MM.1S (cell line): ENCODE data around the gene VSTM2L.

Experiments used
- DNase-seq: peaks from one replicate; pipeline ENCODE4 v3.0.0-alpha.2; 2015
- H2AFZ ChIP-seq: fragments of 300-600 bp; sonication (generic); 2 replicates; pipeline ENCODE4 v1.6.0; 2016; ENCODE audit warnings: antibody characterized with exemption, low read length
- H3F3A ChIP-seq: fragments of 300-600 bp; sonication (generic); 2 replicates; pipeline ENCODE4 v1.6.1; 2016; ENCODE audit warnings: mild to moderate bottlenecking, antibody characterized with exemption, low read length, moderate library complexity, mixed read lengths; ENCODE audit not compliant: insufficient read depth
- H3K27ac ChIP-seq: fragments of 300-600 bp; sonication (generic); 2 replicates; pipeline ENCODE4 v1.5.1; 2016; ENCODE audit warnings: mild to moderate bottlenecking, low read length
- H3K27me3 ChIP-seq: fragments of 300-600 bp; sonication (generic); replicated peaks from 2 replicates; pipeline ENCODE4 v1.6.0; 2016; ENCODE audit warnings: low read length; ENCODE audit not compliant: insufficient read depth
- H3K36me3 ChIP-seq: fragments of 300-600 bp; sonication (generic); replicated peaks from 2 replicates; pipeline ENCODE4 v1.6.1; 2016; ENCODE audit warnings: mild to moderate bottlenecking, low read length, mixed read lengths; ENCODE audit not compliant: insufficient read depth
- H3K4me1 ChIP-seq: fragments of 300-600 bp; sonication (generic); 2 replicates; pipeline ENCODE4 v1.6.1; 2016; ENCODE audit warnings: low read length, mixed read lengths
- H3K4me2 ChIP-seq: fragments of 300-600 bp; sonication (generic); 2 replicates; pipeline ENCODE4 v1.6.0; 2016; ENCODE audit warnings: low read depth, low read length
- H3K4me3 ChIP-seq: fragments of 300-600 bp; sonication (generic); 2 replicates; pipeline ENCODE4 v1.5.1; 2016; ENCODE audit warnings: low read length, mixed read lengths
- H3K79me2 ChIP-seq: fragments of 300-600 bp; sonication (generic); 2 replicates; pipeline ENCODE4 v1.6.1; 2016; ENCODE audit warnings: mixed run types, low read length, mixed read lengths
- H3K9ac ChIP-seq: fragments of 300-600 bp; sonication (generic); 2 replicates; pipeline ENCODE4 v1.6.1; 2016; ENCODE audit warnings: low read length, mixed read lengths
- H3K9me2 ChIP-seq: fragments of 300-600 bp; sonication (generic); replicated peaks from 2 replicates; pipeline ENCODE4 v1.6.1; 2016; ENCODE audit warnings: mild to moderate bottlenecking, low read length, mixed read lengths; ENCODE audit not compliant: insufficient read depth
- H3K9me3 ChIP-seq: fragments of 300-600 bp; sonication (generic); replicated peaks from 2 replicates; pipeline ENCODE4 v1.6.1; 2016; ENCODE audit warnings: mild to moderate bottlenecking, low read length, mixed read lengths; ENCODE audit not compliant: insufficient read depth
- H4K20me1 ChIP-seq: fragments of 300-600 bp; sonication (generic); 2 replicates; pipeline ENCODE4 v1.6.1; 2016; ENCODE audit warnings: mild to moderate bottlenecking, low read length, moderate library complexity, mixed read lengths; ENCODE audit not compliant: insufficient read depth
- CTCF ChIP-seq: fragments of 300-600 bp; sonication (generic); IDR thresholded peaks from 2 replicates; pipeline ENCODE4 v1.5.1; 2016; ENCODE audit warnings: antibody characterized with exemption, low read length, mixed read lengths
- EZH2 ChIP-seq: fragments of 300-600 bp; sonication (generic); optimal IDR thresholded peaks from 2 replicates; pipeline ENCODE3; 2017; ENCODE audit warnings: low read depth, mild to moderate bottlenecking, antibody characterized with exemption, low read length, mixed read lengths
- EZH2phosphoT487 ChIP-seq: fragments of 300-600 bp; sonication (generic); IDR thresholded peaks from 2 replicates; pipeline ENCODE4 v1.6.1; 2018; ENCODE audit warnings: antibody characterized with exemption, low read length

VSTM2L gene

GRCh38 chr20:37954626-37955025 is 51.7 kb downstream of the VSTM2L start:
- no peak for DNase-seq
- Histone ChIP-seq H2AFZ (no peak overlapping the region), H3K9me2 (no peaks in the 10 kb centered on the region), H3K4me1 (no peaks in the 10 kb centered on the region), H3K36me3 (no peaks in the 10 kb centered on the region), H3K27ac (no peak overlapping the region), H3K4me3 (no peak overlapping the region), H3K79me2 (no peaks in the 10 kb centered on the region), H3K9ac (no peak overlapping the region), H3K4me2 (no peak overlapping the region), H3K27me3 (no peaks in the 10 kb centered on the region), H4K20me1 (no peaks in the 10 kb centered on the region), H3K9me3 (no peaks in the 10 kb centered on the region), H3F3A (no peaks in the 10 kb centered on the region)
- TF ChIP-seq EZH2phosphoT487 (no peak), EZH2 (no peak), CTCF (no peak)

- DNase-seq = no peak
- Histone ChIP-seq H4K20me1 (no peaks in the 10 kb centered on the region), H3K4me2 (no peak overlapping the region), H3K27ac (no peak overlapping the region), H3K36me3 (no peaks in the 10 kb centered on the region), H3K79me2 (no peaks in the 10 kb centered on the region), H3K9ac (no peak overlapping the region), H3K27me3 (no peaks in the 10 kb centered on the region), H2AFZ (no peak overlapping the region), H3K9me3 (no peaks in the 10 kb centered on the region), H3F3A (no peaks in the 10 kb centered on the region), H3K9me2 (no peaks in the 10 kb centered on the region), H3K4me3 (no peak overlapping the region), H3K4me1 (no peaks in the 10 kb centered on the region)
- TF ChIP-seq EZH2phosphoT487 (no peak), EZH2 (no peak), CTCF (no peak)
Observed at GRCh38 chr20:37955511-37955910, 52.6 kb downstream of the VSTM2L start.

- H3F3A ChIP-seq = no peaks in the 10 kb centered on the region
- no peak overlapping the region for H3K4me2 ChIP-seq
- no peaks in the 10 kb centered on the region for H3K9me3 ChIP-seq
- no peak overlapping the region for H3K27ac ChIP-seq
- no peaks in the 10 kb centered on the region for H3K27me3 ChIP-seq
- TF ChIP-seq CTCF = no peak
- no peak for TF ChIP-seq EZH2phosphoT487
- no peak for TF ChIP-seq EZH2
- H3K4me1 ChIP-seq = no peaks in the 10 kb centered on the region
- no peak overlapping the region for H3K9ac ChIP-seq
- no peak overlapping the region for H3K4me3 ChIP-seq
- no peak overlapping the region for H2AFZ ChIP-seq
- H3K79me2 ChIP-seq = no peaks in the 10 kb centered on the region
- H3K9me2 ChIP-seq = no peaks in the 10 kb centered on the region
- H3K36me3 ChIP-seq = no peaks in the 10 kb centered on the region
- no peak for DNase-seq
- H4K20me1 ChIP-seq = no peaks in the 10 kb centered on the region
Observed at GRCh38 chr20:37956107-37956585, 53.2 kb downstream of the VSTM2L start.
